Non-pigmented ciliary epithelial cell (primary cell): Measurements from ENCODE around the gene BCO2.
"Not testable (repeated sequence)": the region's sequence is repeated elsewhere in the genome, so short reads cannot be mapped to it uniquely, and the experiment has no call there.

Experiments
- DNase-seq: peaks from one replicate; pipeline ENCODE4 v3.0.0-alpha.2; 2010; ENCODE audit warnings: low read depth

The BCO2 gene

GRCh38 chr11:112166562-112166961 lies 8.8 kb upstream of the BCO2 start:
- no peak for DNase-seq

- DNase-seq: no peak
These were observed 8.2 kb upstream of the BCO2 start, which contains the start of gene TEX12 for GRCh38 chr11:112167145-112167544. Gene TEX12 (plus strand): TSS chr11:112167372. CDS start chr11:112169269, 1,897 bp downstream.

GRCh38 chr11:112172362-112172994 lies 2.8 kb upstream of the BCO2 start:
- DNase-seq: no peak

DNA sequence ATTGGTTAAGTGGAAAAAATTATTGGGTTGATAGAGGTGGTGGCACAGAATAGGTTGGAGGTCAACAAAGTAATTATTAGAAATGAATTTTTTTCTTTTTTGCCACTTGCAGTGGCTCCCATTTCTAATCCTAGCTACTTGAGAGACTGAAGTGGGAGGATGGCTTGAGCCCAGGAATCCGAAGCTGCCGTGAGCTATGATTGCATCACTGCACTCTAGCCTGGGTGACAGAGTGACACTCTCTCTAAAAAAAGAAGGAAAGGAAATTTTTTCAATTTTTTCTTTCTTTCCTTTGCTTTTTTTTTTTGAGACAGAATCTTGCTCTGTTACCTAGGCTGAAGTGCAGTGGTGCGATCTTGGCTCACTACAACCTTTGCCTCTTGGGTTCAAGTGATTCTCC lies 2.2 kb upstream of the BCO2 start:
- no peak for DNase-seq

DNA sequence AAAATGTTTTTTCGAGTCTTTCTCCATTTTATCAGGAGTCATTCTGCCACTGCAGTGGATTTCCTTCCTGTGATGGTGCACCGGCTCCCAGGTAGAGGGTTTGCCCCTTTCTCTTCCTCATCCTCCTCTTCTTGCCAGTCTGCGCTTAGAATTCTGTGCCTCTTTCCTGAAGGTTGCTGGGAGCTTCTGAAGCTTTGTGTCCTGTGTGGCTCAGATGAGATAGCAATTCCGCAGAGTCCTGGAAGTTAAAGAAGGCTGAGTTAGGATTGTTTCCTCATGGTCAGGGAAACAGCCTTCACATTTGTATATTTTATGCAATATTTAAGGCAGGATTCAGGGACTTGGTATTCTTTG lies 264 bp downstream of the BCO2 start:
- DNase-seq: no peak

- no peak for DNase-seq
These were observed 765 bp downstream of the BCO2 start for GRCh38 chr11:112176077-112176476.

- no peak for DNase-seq
These were observed 2.3 kb downstream of the BCO2 start for GRCh38 chr11:112177589-112177988.

DNA sequence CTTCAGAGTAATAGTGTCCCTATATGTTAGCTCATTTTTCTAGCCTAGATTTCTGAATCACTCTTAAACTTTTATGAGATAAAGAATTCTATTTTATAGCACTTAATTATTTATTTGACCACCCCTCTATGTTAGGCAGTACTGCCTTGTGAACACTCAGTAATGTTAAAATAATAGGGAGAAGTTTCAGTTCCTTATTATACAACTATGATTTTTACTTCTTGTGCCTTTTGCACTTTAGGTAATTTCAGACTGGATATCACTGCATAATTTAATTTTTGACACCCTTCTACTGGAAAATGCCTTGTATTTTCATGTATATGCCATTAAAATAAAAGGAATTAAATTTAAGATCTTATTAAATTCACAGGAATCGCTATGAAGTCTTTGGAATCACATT lies 3.1 kb downstream of the BCO2 start:
- DNase-seq: no peak

DNA sequence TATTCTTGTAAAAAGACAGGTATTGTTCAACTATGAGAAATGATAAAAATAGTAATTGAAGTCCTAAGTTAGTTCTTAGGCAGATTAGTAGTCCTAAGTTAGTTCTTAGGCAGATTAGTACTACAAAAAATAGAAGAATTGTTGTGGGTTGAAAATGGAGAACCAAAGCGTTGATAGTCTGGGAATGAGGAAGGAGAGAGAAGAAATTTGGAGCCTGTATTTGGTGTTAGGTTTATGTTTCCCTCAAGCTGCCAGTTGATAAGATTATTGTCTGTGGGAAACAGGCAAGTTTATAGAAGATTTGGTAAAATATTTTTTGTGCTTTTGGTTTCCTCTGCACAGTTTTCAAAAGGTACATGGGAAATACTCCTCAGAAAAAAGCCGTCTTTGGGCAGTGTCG lies 3.6 kb downstream of the BCO2 start:
- no peak for DNase-seq

GRCh38 chr11:112179601-112180000 lies 4.3 kb downstream of the BCO2 start:
- no peak for DNase-seq

- DNase-seq: no peak
These were observed 7.6 kb downstream of the BCO2 start for GRCh38 chr11:112182867-112183266.

- DNase-seq: no peak
These were observed 10.6 kb downstream of the BCO2 start for GRCh38 chr11:112185883-112186282.

DNA sequence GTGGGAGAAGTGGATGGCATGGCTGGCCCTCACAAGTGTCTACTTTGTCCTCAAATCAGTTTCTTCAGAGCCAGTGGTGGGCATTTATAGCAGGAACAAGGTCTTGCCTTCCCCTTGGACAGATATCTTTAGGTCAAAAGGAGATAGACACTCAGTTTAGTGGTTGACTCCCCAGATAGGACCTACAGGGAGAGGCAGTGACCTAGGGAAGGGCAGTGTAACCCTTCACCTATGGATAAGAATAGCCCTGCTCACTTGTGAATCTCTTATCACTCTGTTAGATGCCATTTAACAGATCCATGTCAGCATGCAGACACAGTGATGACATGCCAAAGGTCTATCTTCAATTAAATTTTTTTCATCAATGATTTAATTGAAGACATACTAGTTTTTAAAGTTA lies 11.0 kb downstream of the BCO2 start:
- DNase-seq: no peak

GRCh38 chr11:112195113-112195512 lies 19.8 kb downstream of the BCO2 start:
- DNase-seq: not testable (repeated sequence)

GRCh38 chr11:112195951-112196351 lies 20.6 kb downstream of the BCO2 start:
- no peak for DNase-seq

- no peak for DNase-seq
These were observed 21.3 kb downstream of the BCO2 start for GRCh38 chr11:112196519-112197087.

DNA sequence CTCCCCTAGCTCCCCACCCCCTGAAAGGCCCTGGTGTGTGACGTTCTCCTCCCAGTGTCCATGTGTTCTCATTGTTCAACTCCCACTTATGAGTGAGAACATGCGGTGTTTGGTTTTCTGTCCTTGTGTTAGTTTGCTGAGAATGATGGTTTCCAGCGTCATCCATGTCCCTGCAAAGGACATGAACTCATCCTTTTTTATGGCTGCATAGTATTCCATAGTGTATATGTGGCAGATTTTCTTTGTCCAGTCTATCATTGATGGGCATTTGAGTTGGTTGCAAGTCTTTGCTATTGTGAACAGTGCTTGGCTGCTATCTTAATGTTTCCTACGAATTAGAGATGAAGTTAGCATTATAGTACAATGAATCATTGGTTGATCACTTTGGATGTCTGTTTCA lies 23.8 kb downstream of the BCO2 start:
- not testable (repeated sequence) for DNase-seq

- DNase-seq: no peak
These were observed 24.9 kb downstream of the BCO2 start for GRCh38 chr11:112200252-112200651.

DNA sequence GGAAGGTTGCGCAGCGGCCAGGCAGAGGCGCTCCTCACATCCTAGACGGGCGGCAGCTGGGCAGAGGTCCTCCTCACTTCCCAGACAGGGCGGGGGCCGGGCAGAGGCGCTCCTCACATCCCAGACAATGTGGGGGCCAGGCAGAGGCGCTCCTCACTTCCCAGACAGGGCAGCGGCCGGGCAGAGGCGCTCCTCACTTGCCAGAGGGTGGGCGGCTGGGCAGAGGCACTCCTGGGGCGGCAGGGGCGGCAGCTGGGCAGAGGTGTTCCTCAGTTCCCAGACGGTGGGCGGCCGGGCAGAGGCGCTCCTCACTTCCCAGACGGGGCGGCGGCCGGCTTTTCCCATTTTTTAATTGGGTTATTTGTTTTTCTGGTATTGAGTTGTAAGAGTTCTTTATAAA lies 30.8 kb downstream of the BCO2 start:
- no peak for DNase-seq

DNA sequence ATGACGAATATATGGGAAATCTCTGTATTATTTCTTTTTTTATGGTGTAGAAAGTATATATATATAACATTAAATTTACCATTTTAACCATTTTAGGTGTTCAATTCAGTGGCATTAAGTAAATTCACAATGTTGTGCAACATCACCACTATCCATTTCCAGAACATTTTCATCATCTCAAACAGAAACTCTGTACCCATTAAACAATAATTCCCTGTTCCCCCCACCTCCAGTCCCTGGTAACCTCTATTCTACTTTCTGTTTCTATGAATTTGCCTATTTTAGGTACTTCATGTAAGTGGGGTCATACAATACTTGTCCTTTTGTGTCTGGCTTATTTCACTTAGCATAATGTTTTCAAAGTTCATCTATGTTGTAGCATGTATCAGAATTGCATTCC lies 35.6 kb downstream of the BCO2 start:
- no peak for DNase-seq

- no peak for DNase-seq
These were observed 36.2 kb downstream of the BCO2 start for GRCh38 chr11:112211536-112211935.

DNA sequence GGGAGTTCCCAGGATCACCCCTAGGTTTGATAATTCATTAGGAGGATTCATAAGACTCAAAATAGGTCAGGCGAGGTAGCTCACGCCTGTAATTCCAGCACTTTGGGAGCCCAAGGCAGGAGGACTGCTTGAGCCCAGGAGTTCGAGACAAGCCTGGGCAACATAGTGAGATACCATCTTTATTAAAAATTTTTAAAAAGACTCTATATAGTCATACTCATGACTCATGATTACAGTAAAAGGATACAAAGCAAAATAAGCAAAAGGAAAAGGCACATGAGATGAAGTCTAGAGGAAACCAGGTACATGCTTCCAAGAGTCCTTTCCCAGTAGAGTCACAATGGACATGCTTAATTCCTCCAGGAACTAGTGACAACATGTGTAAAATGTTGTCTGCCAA lies 37.0 kb downstream of the BCO2 start:
- no peak for DNase-seq

DNA sequence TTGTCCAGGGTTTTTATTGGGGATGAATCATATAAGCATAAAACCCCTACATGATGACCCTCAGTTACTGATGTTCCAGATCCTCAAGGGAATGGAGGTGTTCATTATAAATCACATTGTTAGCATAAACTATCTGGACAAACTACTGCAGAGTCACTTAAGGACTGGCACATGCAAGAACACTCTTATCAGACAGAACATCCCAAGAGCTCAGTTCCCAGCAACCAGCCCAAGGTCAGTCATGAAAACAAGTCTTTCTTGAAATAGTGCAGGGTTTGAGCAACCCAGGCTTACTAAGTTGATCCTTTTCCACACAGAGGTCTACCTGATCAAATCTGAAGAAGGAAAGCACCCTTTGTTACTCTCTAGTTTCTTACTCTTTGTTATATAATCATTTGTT lies 37.4 kb downstream of the BCO2 start:
- DNase-seq: no peak

GRCh38 chr11:112213753-112214152 lies 38.4 kb downstream of the BCO2 start:
- no peak for DNase-seq
